ENCODE results near the gene SPEF2. TPM values are rescaled to one million over a fixed set of nuclear protein-coding genes. Genes with fewer than 3 reads are reported as not detected.
A peak's percentile ranks its signal among the peaks of the same experiment; 100 is the strongest.
"Not testable (repeated sequence)": the region's sequence is repeated elsewhere in the genome, so short reads cannot be mapped to it uniquely, and the experiment has no call there.

The SPEF2 gene
- total RNA-seq, 1 experiment from 2014 or later = 0.84 TPM

DNA sequence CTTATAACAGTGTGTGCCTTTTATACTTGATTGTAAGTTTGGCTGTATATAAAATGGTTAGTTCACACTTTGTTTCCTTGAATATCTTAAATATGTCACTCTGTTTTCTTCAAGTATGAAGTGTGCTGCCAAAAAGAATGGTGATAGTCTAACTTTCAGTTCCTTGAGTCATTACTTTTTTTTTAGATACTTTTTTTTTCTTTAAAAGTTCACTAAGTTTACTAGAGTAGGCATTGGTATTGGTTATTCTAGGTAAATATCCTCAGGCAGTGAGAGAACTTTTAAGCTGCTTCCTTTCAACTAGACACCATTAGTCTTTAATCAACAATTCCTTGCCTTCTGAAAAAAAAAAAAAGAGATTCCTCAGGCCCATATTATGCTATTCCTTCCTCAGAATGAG, 41.9 kb downstream of the SPEF2 start:
- no peak for DNase-seq (ENCODE audit: low read depth)

DNA sequence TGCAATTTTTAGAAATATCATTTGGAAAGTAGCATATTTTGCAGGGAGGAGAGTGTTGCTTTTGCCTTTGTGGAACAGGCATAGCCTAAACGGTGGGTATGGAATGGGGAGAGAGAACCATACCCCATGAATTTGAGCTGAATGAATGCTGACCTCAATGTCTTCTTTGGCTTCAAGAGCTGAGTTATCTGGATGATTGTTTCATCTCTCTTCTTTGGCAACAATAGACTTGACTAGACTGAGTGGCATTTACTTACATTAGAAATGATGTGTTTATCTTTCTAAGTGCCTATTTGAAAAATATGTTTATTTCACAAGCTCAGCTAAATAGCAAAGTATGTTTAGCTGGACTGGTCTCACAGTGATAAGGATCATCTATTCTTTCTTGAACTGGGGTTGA, 42.8 kb downstream of the SPEF2 start:
- no peak for DNase-seq (ENCODE audit: low read depth)

DNA sequence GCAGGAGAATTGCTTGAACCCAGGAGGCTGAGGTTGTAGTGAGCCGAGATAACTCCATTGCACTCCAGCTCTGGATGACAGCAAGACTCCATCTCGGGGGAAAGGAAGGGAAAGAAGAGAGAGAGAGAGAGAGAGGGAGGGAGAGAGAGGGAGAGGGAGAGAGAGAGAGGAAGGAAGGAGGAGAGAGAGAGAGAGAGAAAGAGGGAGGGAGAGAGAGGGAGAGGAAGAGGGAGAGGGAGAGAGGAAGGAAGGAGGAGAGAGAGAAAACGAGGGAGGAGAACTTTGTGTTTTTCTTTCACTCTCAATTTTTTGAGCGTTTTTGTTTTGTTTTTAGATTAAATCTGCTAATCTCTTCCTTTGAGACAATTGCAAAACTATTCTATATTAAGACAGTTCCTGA, 46.9 kb downstream of the SPEF2 start:
- DNase-seq (ENCODE audit: low read depth) = no peak

GRCh38 chr5:35665096-35665495, 47.4 kb downstream of the SPEF2 start:
- no peak for DNase-seq (ENCODE audit: low read depth)

- no peak for DNase-seq (ENCODE audit: low read depth)
These were observed 50.7 kb downstream of the SPEF2 start for GRCh38 chr5:35668319-35668718.

DNA sequence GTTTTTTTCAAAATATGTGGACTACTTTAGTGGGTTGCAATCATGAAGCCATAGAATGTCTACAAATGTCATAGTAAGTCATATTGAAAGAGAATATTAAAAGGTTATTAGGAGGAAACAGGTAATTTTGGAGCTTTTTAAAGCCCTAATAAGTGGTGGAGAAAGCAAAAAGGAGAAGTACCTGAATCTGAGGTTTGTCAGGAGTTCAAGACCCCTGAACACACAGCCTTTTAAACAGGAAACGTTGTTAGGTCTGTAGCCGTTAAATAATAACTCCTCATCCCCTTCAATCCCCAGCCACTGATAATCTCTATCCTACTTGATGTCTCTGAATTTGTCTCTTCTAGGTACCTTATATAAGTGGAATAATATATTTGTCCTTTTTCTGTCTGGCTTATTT, 51.1 kb downstream of the SPEF2 start:
- DNase-seq (ENCODE audit: low read depth) = no peak

DNA sequence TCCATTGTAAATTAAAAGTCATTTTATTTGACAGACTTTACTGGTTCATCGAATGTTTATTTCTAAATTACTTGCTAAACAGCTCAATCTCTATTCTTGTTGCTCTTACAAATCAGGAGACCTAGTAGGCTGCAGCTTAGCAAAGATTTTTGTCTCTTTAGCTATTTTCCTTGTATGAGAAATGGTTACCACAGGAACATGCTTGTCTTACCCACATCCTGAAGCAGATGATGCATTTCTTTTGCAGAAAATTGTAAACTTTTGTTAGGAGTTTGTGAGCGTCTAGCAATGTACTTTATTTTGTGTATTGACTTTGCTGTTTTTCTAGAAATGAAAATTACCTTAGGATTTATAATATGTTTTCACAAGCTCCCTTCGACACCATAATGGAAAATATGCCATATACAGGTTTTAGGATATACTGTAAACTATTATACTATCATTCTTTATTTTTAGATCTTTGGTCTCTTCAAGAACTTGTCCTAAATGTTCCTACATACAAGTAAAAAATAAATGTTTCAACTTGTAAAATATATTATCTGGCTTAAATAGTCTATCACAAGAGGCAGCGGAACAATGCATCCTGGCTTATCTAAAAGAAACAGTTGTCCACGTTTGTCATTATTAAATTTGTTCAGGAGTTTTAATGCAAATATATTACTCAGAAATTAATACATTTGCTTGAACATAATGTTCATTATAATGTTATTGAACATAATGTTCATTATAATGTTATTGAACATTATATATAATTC, 54.1 kb downstream of the SPEF2 start:
- DNase-seq (ENCODE audit: low read depth) = no peak

- DNase-seq (ENCODE audit: low read depth) = not testable (repeated sequence)
These were observed 54.6 kb downstream of the SPEF2 start for GRCh38 chr5:35672296-35672655.

DNA sequence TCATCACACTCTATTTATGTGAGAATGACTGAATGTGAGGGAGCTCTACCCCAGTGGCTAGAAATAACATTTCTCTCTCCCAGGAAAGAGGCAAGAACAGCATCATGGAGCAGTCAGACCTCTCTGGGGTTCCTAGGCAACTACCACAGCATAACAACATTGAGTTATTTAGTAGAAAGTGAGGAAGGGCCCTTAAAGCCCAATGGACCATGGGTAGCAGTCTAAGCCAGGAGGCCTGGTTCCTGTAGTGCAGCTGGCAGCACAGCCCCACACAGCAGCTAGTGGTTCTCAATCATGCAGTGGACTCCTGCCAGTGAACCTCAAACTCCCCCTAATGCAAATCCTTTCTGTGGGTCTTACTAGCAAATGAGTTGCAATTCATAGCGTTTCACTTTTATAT, 55.3 kb downstream of the SPEF2 start:
- DNase-seq (ENCODE audit: low read depth) = no peak

DNA sequence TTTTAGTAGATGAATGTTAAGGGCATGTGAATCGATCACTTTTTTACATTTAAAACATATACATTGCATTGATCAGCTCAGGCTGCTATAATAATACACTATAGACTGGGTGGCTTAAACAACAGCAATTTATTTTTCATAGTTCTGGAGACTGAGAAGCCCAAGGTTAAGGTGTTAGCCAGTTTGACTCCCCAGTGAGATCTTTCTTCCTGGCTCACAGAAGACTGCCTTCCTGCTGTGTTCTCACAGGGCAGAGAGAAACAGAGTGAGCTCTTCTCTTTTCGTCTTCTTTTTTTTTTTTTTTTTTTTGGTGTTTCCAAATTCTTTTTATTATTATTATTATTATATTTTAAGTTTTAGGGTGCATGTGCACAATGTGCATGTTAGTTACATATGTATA, 56.4 kb downstream of the SPEF2 start:
- DNase-seq (ENCODE audit: low read depth) = no peak

DNA sequence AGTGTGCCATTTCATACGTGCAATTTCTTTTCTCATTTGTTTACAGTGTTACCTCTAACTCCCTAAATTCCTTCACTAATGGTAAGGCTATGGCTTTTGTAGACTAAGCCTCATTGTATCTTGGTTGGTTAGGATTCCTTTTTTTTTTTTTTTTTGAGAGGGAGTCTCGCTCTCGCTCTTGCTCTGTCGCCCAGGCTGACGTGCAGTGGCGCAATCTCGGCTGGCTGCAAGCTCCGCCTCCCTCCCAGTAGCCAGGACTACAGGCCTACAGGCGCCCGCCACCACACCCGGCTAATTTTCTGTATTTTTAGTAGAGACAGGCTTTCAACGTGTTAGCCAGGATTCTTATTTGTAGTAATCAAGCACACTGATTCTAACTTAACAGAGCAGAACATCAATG, 57.7 kb downstream of the SPEF2 start:
- DNase-seq (ENCODE audit: low read depth) = no peak

GRCh38 chr5:35677878-35678277, 60.2 kb downstream of the SPEF2 start:
- no peak for DNase-seq (ENCODE audit: low read depth)

GRCh38 chr5:35678661-35679060, 61.0 kb downstream of the SPEF2 start:
- DNase-seq (ENCODE audit: low read depth) = no peak

DNA sequence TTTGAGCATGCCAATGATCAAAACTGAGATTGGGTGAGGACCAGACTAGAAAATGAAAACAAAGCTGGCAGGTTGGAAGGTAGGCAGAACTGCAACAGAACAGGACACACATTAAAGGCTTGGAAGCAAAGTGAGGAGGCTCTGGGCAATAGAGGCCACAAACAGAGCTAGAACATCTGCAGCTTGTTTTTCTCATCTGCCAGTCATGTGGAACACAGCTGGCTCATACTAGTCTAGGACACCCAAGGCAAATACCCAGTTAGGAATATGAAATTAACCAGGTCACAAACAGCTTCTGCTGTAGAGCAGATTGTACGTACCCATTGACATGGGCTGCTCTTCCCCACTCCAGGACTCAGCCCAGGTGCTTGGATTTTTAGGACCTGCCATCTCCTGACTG, 61.7 kb downstream of the SPEF2 start:
- peak; percentile 5 for DNase-seq (ENCODE audit: low read depth)

- no peak for DNase-seq (ENCODE audit: low read depth)
These were observed 64.2 kb downstream of the SPEF2 start for GRCh38 chr5:35681911-35682310.

- DNase-seq (ENCODE audit: low read depth) = no peak
These were observed 65.8 kb downstream of the SPEF2 start for GRCh38 chr5:35683466-35683865.

DNA sequence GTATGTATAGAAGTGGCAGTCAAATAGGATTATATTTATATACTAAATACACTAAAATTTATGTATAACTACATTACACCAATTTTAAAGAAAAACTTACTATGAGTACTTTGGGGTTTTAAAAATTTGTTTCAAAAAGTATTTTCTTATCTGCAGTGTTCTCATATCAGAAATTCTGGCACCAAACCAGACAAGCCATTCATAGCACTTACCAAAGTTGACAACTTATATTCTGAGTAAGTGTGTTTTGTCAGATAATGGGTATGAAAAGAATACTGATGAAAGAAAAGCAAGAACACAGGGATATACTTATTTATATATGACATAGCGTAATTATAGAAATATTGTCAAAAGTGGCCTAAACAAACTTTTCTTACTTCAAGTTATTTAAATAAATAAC, 67.5 kb downstream of the SPEF2 start:
- DNase-seq (ENCODE audit: low read depth) = no peak

DNA sequence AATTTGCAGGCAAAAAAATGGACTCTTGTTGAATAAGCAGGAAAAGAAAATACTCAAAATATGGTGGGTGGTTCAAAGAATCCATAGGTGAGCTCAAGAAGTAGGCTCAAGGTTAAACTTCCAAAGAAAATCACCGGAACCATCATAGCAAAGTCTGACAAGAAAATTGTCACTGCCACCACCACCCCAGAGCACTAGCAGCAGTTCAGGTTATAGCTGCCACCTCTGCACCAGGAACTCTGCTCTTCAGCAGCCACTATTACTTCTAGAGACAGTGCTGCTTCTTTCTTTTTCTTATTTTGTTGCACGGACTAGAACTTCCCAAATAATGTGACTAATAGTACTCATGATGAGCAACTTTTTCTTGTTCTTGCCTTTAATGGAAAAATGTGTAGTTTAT, 70.3 kb downstream of the SPEF2 start:
- DNase-seq (ENCODE audit: low read depth) = no peak

GRCh38 chr5:35694481-35694880, 76.8 kb downstream of the SPEF2 start:
- DNase-seq (ENCODE audit: low read depth) = peak; percentile 14

GRCh38 chr5:35698047-35698808, 80.6 kb downstream of the SPEF2 start:
- DNase-seq (ENCODE audit: low read depth) = no peak

GRCh38 chr5:35707659-35708058, 90.0 kb downstream of the SPEF2 start:
- DNase-seq (ENCODE audit: low read depth) = no peak

- DNase-seq (ENCODE audit: low read depth) = no peak
These were observed 92.0 kb downstream of the SPEF2 start for GRCh38 chr5:35709688-35710087.

- DNase-seq (ENCODE audit: low read depth) = no peak
These were observed 100.1 kb downstream of the SPEF2 start for GRCh38 chr5:35717718-35718117.

- no peak for DNase-seq (ENCODE audit: low read depth)
These were observed 118.1 kb downstream of the SPEF2 start for GRCh38 chr5:35735718-35736117.
